SH-SY5Y (cell line): ENCODE results near the gene DPP10.

Experiments used
- GATA2 ChIP-seq: IDR thresholded peaks from 2 replicates; pipeline ENCODE4 v1.6.1; 2011; ENCODE audit warnings: mild to moderate bottlenecking, low read depth, low read length
- GATA3 ChIP-seq: IDR thresholded peaks from 2 replicates; pipeline ENCODE4 v1.6.1; 2011; ENCODE audit warnings: low read depth, mild to moderate bottlenecking, low read length, moderate library complexity

The DPP10 gene

DNA sequence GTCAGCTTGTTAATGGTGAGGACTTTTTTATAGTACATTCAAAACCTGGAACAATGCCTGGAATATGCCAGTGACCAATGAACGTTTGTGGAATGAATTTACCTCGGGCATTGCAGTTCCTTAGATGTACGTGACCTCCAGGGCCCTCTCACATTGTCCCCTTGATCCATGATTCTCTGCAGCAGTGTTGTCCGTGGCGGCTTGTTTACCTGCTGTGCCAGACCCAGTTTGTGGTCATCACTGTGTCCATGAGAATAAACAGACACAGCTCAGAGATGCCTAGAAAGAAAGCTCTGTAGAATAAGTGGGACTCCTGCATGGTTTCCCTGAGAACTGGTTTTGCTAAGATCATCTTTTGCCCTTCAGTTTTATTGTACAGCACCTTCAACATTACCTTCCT lies 1132.2 kb downstream of the DPP10 start:
- no peak for TF ChIP-seq GATA3
- TF ChIP-seq GATA2 = no peak

DNA sequence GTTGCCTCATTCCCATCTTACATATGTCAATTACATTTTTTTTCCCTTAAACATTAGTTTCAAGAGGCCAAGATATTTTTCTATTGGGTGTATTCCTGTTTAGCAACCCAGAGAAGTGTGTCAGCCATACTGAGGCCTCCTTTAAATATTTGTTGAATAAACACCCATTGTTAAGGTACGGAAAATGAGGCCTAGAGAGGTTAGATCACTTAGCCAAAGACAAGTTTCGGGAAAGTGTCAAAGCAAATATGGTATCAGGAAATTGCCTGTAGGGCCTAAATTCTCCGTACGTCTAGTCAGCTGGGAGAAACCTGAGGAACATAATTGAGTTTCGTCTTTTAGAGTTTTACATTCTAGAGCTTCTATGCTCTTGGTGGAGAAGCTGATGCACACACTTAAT lies 1138.3 kb downstream of the DPP10 start:
- no peak for TF ChIP-seq GATA2
- TF ChIP-seq GATA3 = no peak

DNA sequence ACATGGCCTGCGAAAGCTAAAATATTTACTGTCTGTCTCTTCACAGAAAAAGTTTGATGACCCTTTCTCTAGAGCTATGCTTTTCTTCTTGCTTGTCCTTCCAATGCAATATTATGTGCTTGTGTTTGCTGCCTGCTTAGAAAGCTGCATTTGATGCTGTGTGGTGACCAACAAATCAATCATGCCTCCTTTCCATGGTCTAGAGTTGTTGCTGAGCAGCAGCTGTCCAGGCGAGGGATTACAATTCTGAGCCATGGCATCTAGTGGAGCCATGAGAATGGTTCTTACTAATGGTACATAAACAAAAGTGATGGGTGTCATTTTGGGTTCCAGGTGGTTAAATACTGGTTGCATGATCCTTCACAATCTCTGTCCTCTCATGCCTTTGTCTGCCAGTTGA lies 1142.1 kb downstream of the DPP10 start:
- no peak for TF ChIP-seq GATA2
- TF ChIP-seq GATA3 = no peak

DNA sequence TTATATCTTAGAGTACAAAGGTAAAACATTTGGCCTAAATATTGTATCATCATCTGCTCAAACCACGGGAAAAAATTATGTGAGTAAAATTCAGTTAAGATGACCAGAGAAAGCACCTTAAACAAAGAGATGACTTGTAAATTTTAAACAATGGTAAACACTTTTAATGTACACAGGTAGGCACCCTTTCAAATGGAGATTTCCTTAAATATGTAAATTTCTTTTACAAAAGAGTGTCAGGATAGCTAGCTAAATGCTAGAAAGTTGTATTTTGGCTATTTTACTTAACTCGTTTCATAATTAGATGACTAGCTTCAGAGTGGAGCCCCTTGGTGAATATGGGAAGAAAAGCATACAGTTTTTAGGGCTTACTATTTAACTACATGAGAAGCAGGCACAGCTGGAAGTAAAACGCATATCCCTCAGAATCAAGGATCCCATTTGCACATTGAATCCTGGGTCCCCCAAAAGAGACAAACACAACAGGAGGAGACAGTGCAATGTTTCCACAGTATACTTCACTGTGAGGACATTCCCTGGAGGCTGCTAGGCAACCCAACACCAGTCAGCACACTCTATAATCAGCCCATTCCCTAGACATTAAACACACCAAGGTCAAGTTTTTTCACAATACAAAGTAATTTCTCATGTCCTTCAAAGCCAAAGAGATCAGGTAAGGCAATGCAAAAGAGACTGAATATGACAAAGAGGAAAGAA lies 1154.4 kb downstream of the DPP10 start:
- TF ChIP-seq GATA3 (no peak), GATA2 (no peak)

DNA sequence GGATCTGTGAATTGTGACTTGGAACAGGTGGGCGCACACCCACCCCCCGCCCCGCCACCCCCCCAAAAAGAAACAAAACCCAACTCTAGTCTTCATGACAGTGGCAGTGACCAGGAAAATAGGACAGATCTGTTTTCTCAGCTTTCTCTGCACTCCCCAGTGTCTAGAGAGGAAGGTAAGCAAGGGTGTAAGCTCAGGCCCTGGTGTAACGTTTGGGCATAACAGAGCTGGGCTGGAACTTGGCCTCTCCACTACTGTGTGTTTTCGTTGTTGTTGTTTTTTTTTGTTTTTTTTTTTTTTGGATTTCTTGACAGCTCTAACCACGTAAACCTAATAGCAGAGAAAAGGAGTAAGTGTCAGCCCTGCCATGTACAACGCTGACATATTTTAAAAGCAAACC lies 1160.8 kb downstream of the DPP10 start:
- TF ChIP-seq GATA3 = no peak
- no peak for TF ChIP-seq GATA2

DNA sequence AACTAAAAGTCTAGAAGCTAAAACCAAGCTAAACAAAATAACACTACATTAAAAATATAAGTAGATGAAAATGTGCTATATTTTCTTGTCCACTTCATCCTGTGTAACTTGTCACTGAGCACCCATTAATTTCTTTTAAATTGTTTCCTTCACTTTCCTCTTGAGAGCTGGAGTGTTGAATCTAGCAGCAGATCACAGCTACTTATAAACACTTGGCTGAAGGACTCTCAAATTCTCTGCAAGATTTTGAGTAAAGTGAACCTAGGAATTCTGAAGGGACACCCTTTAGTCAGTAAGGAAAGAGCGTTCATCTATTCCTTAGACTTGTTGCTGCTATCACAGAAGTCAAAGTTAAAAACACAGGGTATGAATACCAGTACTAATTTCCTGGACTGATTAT lies 1163.9 kb downstream of the DPP10 start:
- TF ChIP-seq GATA2 (no peak), GATA3 (no peak)

DNA sequence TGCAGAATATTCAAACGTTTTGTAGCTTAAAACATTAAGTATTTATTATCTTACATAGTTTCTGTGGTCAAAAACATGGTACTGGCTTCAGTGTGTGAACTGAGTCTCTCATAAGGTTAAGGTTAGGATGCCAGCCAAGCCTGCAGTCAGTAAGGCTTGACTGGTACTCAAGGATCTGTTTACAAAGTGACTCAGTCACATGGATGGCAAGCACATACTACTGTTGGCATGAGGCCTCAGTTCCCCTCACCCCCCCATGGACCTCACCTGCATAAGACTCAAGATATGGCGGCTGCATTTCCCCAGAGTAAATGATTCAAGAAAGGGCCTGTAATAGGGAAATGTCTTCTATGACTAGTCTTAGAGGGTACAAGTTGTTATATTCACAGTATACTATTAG lies 1167.5 kb downstream of the DPP10 start:
- TF ChIP-seq GATA2 (no peak), GATA3 (no peak)

DNA sequence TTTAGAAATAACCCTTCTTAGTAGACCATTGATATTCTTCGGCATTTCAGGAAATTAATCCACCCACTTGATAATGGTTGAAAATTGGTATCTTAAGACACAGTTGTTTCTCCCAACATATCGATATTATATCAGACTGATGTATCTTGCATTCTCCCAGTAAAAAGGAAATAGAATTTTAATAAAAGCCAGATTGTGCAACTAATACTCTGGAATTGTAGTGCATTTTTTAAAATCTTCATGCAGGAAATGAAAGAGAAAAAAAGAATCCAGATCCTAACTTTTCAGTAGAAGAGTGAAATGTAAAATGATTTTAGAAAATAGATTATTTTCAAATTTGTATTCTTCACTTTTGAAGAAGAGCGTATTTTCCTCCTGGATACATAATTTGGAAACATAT lies 1168.4 kb downstream of the DPP10 start:
- TF ChIP-seq GATA2 (no peak), GATA3 (no peak)

DNA sequence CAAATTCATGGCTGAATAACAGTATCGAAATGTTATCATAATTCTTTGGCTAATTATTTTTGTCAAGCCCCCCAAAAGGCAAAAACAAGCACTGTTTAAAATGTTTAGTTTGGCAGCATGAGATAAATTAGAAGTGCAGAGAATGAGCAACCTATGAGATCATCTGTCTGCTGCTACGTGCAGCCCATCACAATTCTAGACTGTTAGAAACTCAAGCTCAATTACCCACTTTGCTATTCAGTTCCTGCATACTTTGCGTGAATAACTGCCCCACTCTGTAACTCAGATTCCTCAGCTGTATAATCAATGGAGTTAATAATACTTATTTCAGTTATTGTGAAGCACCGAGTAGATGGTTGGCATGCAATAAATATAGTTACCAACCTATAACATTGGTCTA lies 1181.9 kb downstream of the DPP10 start:
- TF ChIP-seq GATA2 = no peak
- no peak for TF ChIP-seq GATA3

DNA sequence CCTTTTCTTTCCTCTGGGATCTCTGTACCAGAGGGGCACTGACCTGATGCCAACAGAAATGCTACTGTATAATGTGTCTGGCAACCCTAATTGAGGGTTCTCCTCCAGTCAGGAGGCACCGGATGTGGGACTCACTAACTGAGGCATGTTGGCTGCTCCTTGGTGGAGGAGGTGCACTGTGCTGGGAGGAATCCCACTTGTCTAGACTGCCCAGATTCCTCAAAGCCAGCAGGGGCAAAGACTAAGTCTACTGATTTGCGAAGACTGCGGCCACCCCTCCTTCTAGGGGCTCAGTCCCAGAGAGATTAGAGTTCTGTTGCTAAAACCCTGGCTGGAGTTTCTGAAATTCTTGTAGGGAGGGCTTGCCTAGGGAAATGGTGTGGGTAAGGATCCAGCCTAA lies 1192.1 kb downstream of the DPP10 start:
- TF ChIP-seq GATA2 (no peak), GATA3 (no peak)

DNA sequence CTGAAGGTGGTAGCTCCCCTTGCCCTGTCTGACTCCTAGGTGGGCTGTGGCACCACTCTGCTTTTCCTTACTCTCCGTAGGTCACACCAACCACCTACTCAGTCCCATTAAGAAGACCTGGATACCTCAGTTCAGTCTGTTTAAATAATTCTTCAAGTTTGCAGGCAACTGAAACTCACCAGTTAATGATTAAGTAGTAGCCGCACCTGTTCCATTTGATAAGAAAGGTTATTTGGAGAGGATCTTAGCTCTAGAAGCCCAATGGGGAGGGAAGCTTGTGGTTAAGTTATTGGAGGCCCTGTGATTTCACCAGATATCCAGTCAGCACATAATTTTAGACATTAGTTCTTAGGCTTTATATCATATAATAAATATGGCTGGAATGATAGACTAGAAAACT lies 1193.0 kb downstream of the DPP10 start:
- TF ChIP-seq GATA2 (no peak), GATA3 (no peak)

DNA sequence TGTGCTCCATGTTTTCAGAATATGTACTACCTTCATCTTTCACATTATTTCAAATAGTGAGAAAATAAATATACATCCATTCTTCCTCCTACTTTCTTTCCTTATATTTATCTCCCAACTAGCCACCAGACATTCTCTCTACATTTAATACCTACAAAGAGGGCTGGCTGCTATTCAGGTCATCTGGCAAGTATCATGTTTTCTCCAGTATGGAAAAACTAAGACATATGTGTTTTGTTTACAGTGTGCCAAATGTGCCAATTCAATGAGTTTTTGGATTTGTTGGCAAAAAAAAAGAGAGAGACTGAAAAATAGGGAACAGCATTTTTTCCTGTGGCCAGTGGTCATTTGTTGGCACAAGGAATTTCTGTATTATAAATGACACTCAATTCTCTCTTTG lies 1207.3 kb downstream of the DPP10 start:
- TF ChIP-seq GATA3 = no peak
- TF ChIP-seq GATA2 = no peak

DNA sequence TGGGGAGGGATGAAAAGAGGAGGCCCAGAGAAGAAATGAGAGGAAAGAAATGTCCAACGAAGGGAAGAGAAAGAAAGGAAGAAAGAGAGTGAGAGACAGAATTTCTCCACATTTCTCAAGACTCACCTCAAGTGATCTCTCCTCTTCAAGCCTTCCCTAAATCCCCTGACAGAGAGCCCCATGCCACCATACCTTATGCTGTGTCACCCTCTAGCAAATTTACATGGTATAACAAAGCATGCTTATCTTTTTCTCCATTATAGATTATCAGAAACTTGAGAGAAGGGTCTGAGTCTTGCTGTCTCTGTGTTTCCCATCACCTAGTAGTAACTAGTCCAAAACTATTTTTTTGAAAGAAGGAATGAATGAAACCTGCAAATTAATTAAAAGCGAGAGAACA lies 1208.4 kb downstream of the DPP10 start:
- TF ChIP-seq GATA2 = no peak
- TF ChIP-seq GATA3 = no peak

DNA sequence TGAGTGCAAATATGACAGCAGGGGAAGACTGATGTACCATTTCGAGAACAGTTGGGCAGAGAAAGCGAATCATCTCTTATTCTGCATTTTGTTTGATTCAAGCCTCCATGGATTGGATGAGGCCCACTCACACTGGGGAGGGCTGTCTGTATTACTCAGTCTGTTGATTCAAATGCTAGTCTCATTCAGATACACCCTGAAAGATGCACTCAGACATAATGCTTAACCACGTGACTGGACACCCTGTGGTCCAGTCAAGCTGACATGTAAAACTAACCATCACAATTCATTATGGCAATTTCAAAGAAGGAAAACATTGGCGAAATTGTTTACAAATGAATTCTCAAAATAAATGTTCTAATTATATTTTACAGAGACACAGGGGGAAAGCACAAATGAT lies 1210.2 kb downstream of the DPP10 start:
- no peak for TF ChIP-seq GATA3
- TF ChIP-seq GATA2 = no peak

DNA sequence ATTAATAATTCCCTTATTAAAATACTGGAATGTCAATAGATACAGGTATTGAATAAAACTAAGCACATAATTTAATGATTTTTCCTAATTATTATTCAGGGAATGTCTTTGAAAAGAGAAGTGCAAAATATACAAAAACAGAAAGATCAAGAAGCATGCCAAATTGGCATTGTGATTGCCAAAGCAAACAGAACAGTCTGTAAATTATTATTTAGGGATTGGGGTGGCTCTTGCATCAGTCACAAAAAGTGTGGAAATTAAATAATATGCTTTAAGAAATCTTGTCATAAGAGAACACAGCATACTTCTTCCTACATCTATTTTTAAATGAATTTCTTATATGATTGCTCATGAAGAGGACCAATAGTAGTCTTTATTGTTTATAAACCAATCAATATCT lies 1211.9 kb downstream of the DPP10 start:
- TF ChIP-seq GATA3 (no peak), GATA2 (no peak)

DNA sequence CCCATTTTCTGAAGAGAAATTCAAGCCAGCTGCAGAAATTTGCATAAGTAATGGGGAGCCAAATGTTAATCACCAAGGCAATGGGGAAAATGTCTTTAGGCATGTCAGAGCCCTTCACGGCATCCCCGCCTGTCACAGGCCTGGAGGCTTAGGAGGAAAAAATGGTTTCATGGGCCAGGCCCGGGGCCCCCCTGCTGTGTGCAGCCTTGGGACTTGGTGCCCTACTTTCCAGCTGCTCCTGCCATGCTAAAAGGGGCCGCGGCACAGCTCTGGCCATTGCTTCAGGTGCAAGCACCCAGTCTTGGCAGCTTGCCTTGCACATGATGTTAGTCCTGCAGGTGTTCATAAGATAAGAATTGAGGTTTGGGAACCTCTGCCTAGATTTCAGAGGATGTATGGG lies 1235.7 kb downstream of the DPP10 start:
- no peak for TF ChIP-seq GATA3
- TF ChIP-seq GATA2 = no peak

DNA sequence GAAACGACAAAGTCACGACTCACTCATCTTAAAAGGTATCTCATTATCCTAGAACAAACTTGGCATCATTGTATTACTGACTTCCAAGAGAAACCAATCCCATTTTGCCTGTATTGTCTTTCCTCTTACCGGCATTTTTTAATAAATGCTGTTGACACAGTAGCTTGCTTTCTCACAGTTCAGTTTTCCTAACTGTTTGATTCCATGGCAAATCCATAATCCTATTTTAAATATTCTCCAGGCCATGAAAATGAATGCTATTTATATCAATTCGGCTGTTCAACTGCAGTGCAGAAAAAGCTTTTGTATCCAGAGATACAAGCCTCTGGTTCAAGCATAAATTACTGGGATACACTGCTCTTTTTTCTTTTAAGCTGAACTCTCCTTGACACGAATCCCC lies 1241.9 kb downstream of the DPP10 start:
- TF ChIP-seq GATA3 (no peak), GATA2 (no peak)

DNA sequence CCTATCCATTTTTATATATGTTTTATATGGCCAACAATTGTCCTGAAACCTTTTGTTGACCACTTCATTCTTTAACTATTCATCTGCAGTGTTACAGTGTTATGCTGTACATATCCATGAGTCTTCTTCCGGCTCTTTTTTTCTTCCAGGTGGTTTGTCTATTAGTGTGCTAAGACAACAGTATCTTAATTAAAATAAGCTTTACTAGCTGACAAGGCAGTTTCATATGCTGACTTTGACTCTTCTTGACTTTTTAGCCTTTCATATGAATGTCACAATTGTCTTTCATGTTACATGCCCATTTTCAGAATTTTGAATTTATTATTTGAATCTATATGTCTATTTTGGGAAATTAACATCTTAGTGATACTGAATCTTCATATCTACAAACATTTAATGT lies 1249.0 kb downstream of the DPP10 start:
- no peak for TF ChIP-seq GATA3
- no peak for TF ChIP-seq GATA2

DNA sequence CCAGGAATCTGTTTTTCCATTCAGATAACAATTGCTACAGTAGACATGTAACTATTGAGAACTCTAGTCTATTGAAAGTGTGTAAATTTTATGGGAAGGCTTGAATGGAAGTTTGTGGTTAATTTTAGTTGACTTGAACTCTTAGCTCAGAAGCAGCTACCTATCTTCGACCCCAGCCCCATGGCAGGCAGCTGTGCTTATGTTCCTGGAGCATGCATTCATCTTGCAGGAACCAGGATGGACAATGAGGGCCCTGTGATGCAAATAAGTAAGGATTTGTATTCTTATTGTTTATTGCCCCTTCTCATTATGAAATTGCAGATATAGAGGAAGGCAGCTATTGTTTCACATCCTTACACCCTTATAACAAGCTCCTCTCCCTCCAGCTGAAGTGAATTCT lies 1252.2 kb downstream of the DPP10 start:
- TF ChIP-seq GATA2 (no peak), GATA3 (no peak)
